Natural killer cell (primary cell): ENCODE data around the gene SASH1. TPM values are rescaled to one million over a fixed set of nuclear protein-coding genes. Genes with fewer than 3 reads are reported as not detected.

Experiments
- ATAC-seq, 3 donors: fragments of 150-1000 bp in 2 of 3; fragments of 200-7000 bp in 1 of 3; cut with Tn5 transposase; 1 replicate in 1 of 3; 2 replicates in 2 of 3; pipeline ENCODE4 v1.10.0; 2021; ENCODE audit warnings: mild to moderate bottlenecking in 2 of 3, moderate library complexity in 2 of 3
- DNase-seq, 2 donors: peaks; one replicate each; pipeline versions ENCODE4 v3.0.0 to v3.0.0-alpha.2; 2013 to 2021; ENCODE audit warnings: mixed read lengths in 1 of 2
- H3K27ac ChIP-seq: one replicate; pipeline ENCODE4 v1.5.1; 2013; ENCODE audit warnings: mild to moderate bottlenecking, low read length
- H3K27me3 ChIP-seq: one replicate; pipeline ENCODE4 v1.6.1; 2013; ENCODE audit warnings: low read length; ENCODE audit not compliant: control insufficient read depth, insufficient read depth
- H3K36me3 ChIP-seq: one replicate; pipeline ENCODE4 v1.6.1; 2013; ENCODE audit warnings: low read length; ENCODE audit not compliant: control insufficient read depth, insufficient read depth
- H3K4me1 ChIP-seq: one replicate; pipeline ENCODE4 v1.6.1; 2013; ENCODE audit warnings: low read length; ENCODE audit not compliant: control insufficient read depth, insufficient read depth
- H3K4me3 ChIP-seq: one replicate; pipeline ENCODE4 v1.5.1; 2013; ENCODE audit warnings: low read length
- H3K9me3 ChIP-seq: one replicate; pipeline ENCODE4 v1.6.1; 2013; ENCODE audit warnings: low read length; ENCODE audit not compliant: control insufficient read depth, insufficient read depth
- H3K27ac Mint-ChIP-seq, 2 donors: one replicate each; pipeline ENCODE4 v1.8.0; 2022; ENCODE audit warnings: mild to moderate bottlenecking in 2 of 2, mixed read lengths in 2 of 2, moderate library complexity in 1 of 2
- H3K27me3 Mint-ChIP-seq, 2 donors: one replicate each; pipeline ENCODE4 v1.8.0; 2022; ENCODE audit warnings: low read depth in 2 of 2, mixed read lengths in 2 of 2
- H3K36me3 Mint-ChIP-seq: one replicate; pipeline ENCODE4 v1.8.0; 2022; ENCODE audit warnings: mixed read lengths
- H3K4me1 Mint-ChIP-seq, 2 donors: one replicate each; pipeline ENCODE4 v1.8.0; 2022; ENCODE audit warnings: mixed read lengths in 2 of 2
- H3K4me3 Mint-ChIP-seq: one replicate; pipeline ENCODE4 v1.8.0; 2022; ENCODE audit warnings: mild to moderate bottlenecking, moderate library complexity, mixed read lengths
- H3K9me3 Mint-ChIP-seq, 2 donors: one replicate each; pipeline ENCODE4 v1.8.0; 2022; ENCODE audit warnings: mixed read lengths in 2 of 2
- CTCF ChIP-seq: fragments of 200-600 bp; IDR thresholded peaks from one replicate; pipeline ENCODE4 v1.8.0; 2022; ENCODE audit warnings: antibody characterized with exemption
- WGBS: methylation state at CpG from one replicate; pipeline ENCODE4 v1.1.7; 2013; ENCODE audit warnings: missing lambda C conversion rate; ENCODE audit not compliant: insufficient coverage; 5-methylcytosine and 5-hydroxymethylcytosine counted together
- intact Hi-C: fragments of 100-400 bp; cut with micrococcal nuclease; formaldehyde crosslinking; loops from one replicate; pipeline ENCODE4 v1.14.2; 2022
- total RNA-seq, 4 donors: library from RNA; stranded (reverse); fragments of 120-200 nt in 1 of 4; gene quantifications; one replicate each; pipeline versions ENCODE4 v1.2.3 to v1.2.4, GENCODE V29; 2013 to 2022

SASH1 gene
- total RNA-seq, 3 donors from 2014 or later (not counting 1 experiment from before 2014, with no cell fraction given) = 0.63 to 6.2 (median 2.7) TPM

- 70% methylated on average over 2 of the region's 4 CpGs for WGBS
- DNase-seq (no peak), ATAC-seq (no peak)
- H3K27ac ChIP-seq = no peak overlapping the region
- Mint-ChIP-seq H3K27me3 (peaks cover 20 to 40% of the 10 kb centered on the region in 2 donors), H3K27ac (no peak overlapping the region), H3K4me1 (peaks cover 0 to under 1% of the 10 kb centered on the region in 2 donors), H3K4me3 (no peak overlapping the region), H3K9me3 (no peaks in the 10 kb centered on the region), H3K36me3 (no peaks in the 10 kb centered on the region)
- peaks cover 5% of the 10 kb centered on the region for H3K27me3 ChIP-seq
- H3K9me3 ChIP-seq = no peaks in the 10 kb centered on the region
- H3K36me3 ChIP-seq = no peaks in the 10 kb centered on the region
- intact Hi-C loops = no loop called here
- TF ChIP-seq CTCF = no peak
- H3K4me1 ChIP-seq = peaks cover under 1% of the 10 kb centered on the region
- no peak overlapping the region for H3K4me3 ChIP-seq
These were observed 4.9 kb downstream of the SASH1 start for GRCh38 chr6:148347441-148348054.

GRCh38 chr6:148348335-148348734 is 5.7 kb downstream of the SASH1 start:
- Mint-ChIP-seq H3K36me3 (no peaks in the 10 kb centered on the region), H3K4me3 (no peak overlapping the region), H3K9me3 (no peaks in the 10 kb centered on the region), H3K27ac (no peak overlapping the region), H3K4me1 (no peaks in the 10 kb centered on the region), H3K27me3 (peaks cover 19 to 37% of the 10 kb centered on the region in 2 donors)
- no peaks in the 10 kb centered on the region for H3K36me3 ChIP-seq
- ATAC-seq (no peak), DNase-seq (no peak)
- H3K4me1 ChIP-seq = no peaks in the 10 kb centered on the region
- intact Hi-C loops = no loop called here
- no peak for TF ChIP-seq CTCF
- 90% methylated on average over 3 of the region's 3 CpGs for WGBS
- no peak overlapping the region for H3K27ac ChIP-seq
- H3K27me3 ChIP-seq = peaks cover 2% of the 10 kb centered on the region
- H3K9me3 ChIP-seq = no peaks in the 10 kb centered on the region
- no peak overlapping the region for H3K4me3 ChIP-seq

- Mint-ChIP-seq H3K27ac (no peak overlapping the region), H3K4me1 (no peaks in the 10 kb centered on the region), H3K36me3 (no peaks in the 10 kb centered on the region), H3K9me3 (no peaks in the 10 kb centered on the region), H3K4me3 (no peak overlapping the region), H3K27me3 (peaks cover 14 to 33% of the 10 kb centered on the region in 2 donors)
- Histone ChIP-seq H3K27ac (no peak overlapping the region), H3K9me3 (no peaks in the 10 kb centered on the region), H3K4me3 (no peak overlapping the region), H3K36me3 (no peaks in the 10 kb centered on the region), H3K27me3 (peaks cover 2% of the 10 kb centered on the region), H3K4me1 (no peaks in the 10 kb centered on the region)
- intact Hi-C loops = no loop called here
- DNase-seq (no peak), ATAC-seq (no peak)
- TF ChIP-seq CTCF = no peak
- WGBS = 92% methylated on average over 9 of the region's 10 CpGs
These were observed 6.1 kb downstream of the SASH1 start for GRCh38 chr6:148348778-148349177.

GRCh38 chr6:148349466-148349865 is 6.8 kb downstream of the SASH1 start:
- H3K4me3 ChIP-seq = no peak overlapping the region
- no peak for TF ChIP-seq CTCF
- WGBS = 87% methylated on average over 9 of the region's 9 CpGs
- peaks cover 10 to 26% of the 10 kb centered on the region in 2 donors for H3K27me3 Mint-ChIP-seq
- no peaks in the 10 kb centered on the region for H3K36me3 ChIP-seq
- no peak overlapping the region for H3K27ac ChIP-seq
- no peak overlapping the region for H3K27ac Mint-ChIP-seq
- intact Hi-C loops = no loop called here
- no peak for DNase-seq
- peaks cover 2% of the 10 kb centered on the region for H3K27me3 ChIP-seq
- H3K4me3 Mint-ChIP-seq = no peak overlapping the region
- H3K9me3 Mint-ChIP-seq = no peaks in the 10 kb centered on the region
- H3K4me1 Mint-ChIP-seq = no peaks in the 10 kb centered on the region
- no peaks in the 10 kb centered on the region for H3K9me3 ChIP-seq
- no peak for ATAC-seq
- no peaks in the 10 kb centered on the region for H3K36me3 Mint-ChIP-seq
- H3K4me1 ChIP-seq = no peaks in the 10 kb centered on the region
